ENCODE results near the gene NTRK2.

GRCh38 chr9:85038061-85038460, 368.5 kb downstream of the NTRK2 start:
- TF ChIP-seq POLR2AphosphoS5 (IDR thresholded peaks at IDR 0.05; ENCODE audit: low read depth, low read length) (no peak), FOXP2 (optimal IDR thresholded peaks at IDR 0.05; ENCODE audit: borderline replicate concordance, extremely low read depth, extremely low read length, insufficient read depth) (no peak)

Data from PFSK-1 (cell line).